Measurements from ENCODE around the gene SESN2. TPM values are rescaled to one million over a fixed set of nuclear protein-coding genes. Genes with fewer than 3 reads are reported as not detected.

SESN2 gene
- total RNA-seq, 1 experiment from 2014 or later = 8.2 TPM

DNA sequence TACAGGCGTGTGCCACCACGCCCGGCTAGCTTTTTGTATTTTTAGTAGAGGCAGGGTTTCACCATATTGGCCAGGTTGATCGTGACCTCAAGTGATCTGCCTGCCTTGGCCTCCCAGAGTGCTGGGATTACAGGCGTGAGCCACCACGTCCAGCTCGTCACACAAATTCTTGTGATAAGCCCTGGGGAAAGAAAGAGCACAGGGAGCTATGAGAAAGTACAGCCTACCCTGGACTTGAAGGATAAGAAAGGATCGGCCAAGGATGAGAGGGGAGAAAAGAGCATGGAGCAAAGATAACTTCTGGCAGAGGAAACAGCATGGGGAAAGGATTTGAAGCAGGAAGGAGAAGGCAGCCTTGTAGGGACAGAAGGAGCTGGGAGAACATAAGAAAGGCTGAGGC is 29.2 kb downstream of the SESN2 start:
- Histone ChIP-seq H3K4me3 (no peak overlapping the region), H3K27me3 (peaks cover 6% of the 10 kb centered on the region; the same call in 1 of the 2 replicates), H3K9me3 (replicated peaks) (no peaks in the 10 kb centered on the region), H3K27ac (no peak overlapping the region), H3K4me1 (peaks cover 6% of the 10 kb centered on the region), H3K36me3 (no peaks in the 10 kb centered on the region)
- no peak for DNase-seq

DNA sequence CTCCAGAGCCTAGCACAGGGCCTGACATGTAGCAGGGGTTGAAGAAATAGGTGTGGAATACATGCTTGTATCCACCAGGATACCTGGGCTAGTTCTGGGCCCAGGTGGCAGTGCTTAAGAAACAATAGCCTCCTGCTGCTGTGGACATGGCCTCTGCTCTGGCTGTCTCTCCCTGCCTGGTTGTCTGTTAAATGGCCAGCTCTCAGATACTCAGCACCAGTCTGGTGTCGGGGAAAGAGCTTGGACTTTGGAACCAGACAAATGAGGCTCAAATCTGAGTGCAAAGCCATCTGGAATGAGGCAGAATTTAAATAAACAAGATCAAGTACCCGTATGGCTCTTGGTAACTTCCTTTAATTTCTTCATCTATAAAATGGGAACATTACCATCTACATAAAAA is 31.5 kb downstream of the SESN2 start:
- peaks cover 6% of the 10 kb centered on the region for H3K4me1 ChIP-seq
- no peak for DNase-seq
- no peak overlapping the region for H3K27ac ChIP-seq
- no peaks in the 10 kb centered on the region for H3K9me3 ChIP-seq (replicated peaks)
- no peaks in the 10 kb centered on the region for H3K36me3 ChIP-seq
- peaks cover 6% of the 10 kb centered on the region; the same call in 1 of the 2 replicates for H3K27me3 ChIP-seq
- H3K4me3 ChIP-seq = no peak overlapping the region

DNA sequence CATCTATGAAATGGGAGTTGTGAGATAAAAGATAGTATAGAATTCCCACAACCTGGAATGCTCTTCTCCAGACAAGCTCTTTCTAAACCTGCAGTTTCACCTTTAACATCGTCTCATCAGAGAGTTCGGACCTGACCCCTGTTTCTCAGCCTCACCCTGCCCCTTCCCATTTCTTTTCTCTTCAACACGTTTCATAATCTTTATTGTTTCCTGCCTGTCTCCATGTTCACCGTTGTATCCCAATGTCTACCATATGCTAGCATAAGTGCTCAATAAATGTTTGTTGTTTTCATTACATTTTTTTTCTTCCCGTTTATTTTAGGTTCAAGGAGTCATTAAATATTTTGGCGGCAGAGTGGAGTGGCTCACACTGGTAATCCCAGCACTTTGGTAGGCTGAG is 32.4 kb downstream of the SESN2 start:
- peaks cover 15% of the 10 kb centered on the region for H3K4me1 ChIP-seq
- H3K4me3 ChIP-seq = no peak overlapping the region
- H3K27ac ChIP-seq = no peak overlapping the region

DNA sequence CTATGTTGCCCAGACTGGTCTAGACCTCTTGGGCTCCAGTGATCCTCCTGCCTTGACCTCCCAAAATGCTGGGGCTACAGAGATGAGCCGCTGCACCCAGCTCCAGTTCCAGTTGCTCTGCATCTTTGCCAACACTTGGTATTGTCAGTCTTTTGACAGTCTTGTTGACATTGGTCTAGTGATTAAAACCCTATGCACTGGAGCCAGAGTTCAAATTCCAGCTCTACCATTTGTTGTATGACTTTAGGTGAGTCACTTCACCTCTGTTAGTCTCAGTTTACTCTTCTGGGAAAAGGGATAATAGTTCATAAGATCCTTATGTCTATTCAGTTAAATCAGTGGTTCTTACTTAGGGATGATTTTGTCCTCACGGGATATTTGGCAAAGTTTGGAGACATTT is 36.6 kb downstream of the SESN2 start:
- no peak overlapping the region for H3K27ac ChIP-seq
- H3K4me3 ChIP-seq = no peak overlapping the region
- peaks cover 13% of the 10 kb centered on the region for H3K4me1 ChIP-seq
- H3K27me3 ChIP-seq = peaks cover 6% of the 10 kb centered on the region; the same call in 1 of the 2 replicates
- no peaks in the 10 kb centered on the region for H3K9me3 ChIP-seq (replicated peaks)
- H3K36me3 ChIP-seq = no peaks in the 10 kb centered on the region
- no peak for DNase-seq

More for the DNA sequence above, 32.4 kb downstream of the SESN2 start:
- Histone ChIP-seq H3K9me3 (replicated peaks) (no peaks in the 10 kb centered on the region), H3K27me3 (peaks cover 6% of the 10 kb centered on the region; the same call in 1 of the 2 replicates), H3K36me3 (no peaks in the 10 kb centered on the region)
- no peak for DNase-seq

DNA sequence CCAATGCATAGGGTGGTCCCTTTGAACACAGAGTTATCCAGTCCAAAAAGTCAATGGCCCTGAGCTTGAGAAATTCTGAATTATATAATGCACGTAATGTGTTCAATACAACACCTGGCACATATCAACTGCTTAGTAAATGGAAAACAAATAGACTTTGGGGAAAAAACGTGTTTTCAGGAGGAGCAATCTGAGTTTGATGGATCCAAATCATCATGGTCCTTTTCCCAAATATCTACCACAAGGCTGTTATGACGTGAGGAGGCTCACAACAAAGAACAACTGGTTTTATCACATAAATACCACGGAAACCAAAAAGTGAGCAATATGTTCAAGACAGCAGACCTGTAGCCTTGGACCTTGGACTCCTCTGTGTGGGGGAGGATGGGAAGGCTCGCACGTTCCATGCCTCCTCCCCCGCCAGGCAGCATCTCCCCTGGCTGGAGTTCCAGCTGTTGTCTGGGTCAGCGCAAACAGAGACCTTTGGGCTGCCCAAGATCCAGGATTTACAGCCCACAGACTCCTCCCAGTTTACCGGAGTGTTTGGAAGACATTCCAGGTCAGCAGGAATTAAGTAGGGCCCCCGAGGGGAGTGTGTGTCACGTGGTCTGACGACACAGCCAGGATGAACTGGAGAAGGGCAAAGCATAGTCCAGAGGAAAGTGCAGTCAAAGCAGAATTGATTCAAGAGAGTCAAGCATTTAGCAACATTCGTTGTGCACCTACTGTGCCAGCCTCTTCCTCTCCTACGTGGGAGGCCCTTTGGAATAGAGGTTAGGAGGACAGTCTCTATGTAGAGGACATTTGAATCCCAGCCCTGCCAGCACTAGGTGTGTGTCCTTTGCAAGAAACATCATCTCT is 37.3 kb downstream of the SESN2 start:
- no peaks in the 10 kb centered on the region for H3K9me3 ChIP-seq (replicated peaks)
- no peaks in the 10 kb centered on the region for H3K36me3 ChIP-seq
- H3K4me3 ChIP-seq = peak overlapping the region; percentile 38
- peak; percentile 84 to 87 for DNase-seq
- peaks cover 6% of the 10 kb centered on the region; the same call in 1 of the 2 replicates for H3K27me3 ChIP-seq
- H3K27ac ChIP-seq = peak overlapping the region; percentile 4; the same call in 1 of the 2 replicates
- H3K4me1 ChIP-seq = peaks cover 13% of the 10 kb centered on the region

DNA sequence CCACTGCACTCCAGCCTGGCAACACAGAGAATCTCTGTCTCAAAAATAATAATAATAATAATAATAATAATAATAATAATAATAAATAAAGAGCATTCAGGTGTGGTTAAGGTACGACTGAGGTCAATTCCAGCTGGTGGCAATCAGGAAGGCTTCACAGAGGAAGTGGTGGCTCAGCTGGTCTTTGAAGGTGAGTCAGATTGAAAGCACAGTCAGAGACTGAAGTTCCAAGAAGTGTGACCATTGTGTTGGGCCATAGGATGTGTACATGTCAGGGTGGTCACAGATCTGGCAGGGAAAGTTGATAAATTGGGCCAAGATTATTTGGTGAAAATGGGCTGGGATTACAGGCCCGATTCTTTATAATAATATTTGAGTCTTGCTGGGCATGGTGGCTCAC is 38.5 kb downstream of the SESN2 start:
- H3K4me1 ChIP-seq = peaks cover 13% of the 10 kb centered on the region
- no peak overlapping the region for H3K27ac ChIP-seq
- peaks cover 5% of the 10 kb centered on the region; the same call in 1 of the 2 replicates for H3K27me3 ChIP-seq
- no peak overlapping the region for H3K4me3 ChIP-seq
- H3K9me3 ChIP-seq (replicated peaks) = no peaks in the 10 kb centered on the region
- DNase-seq = no peak
- H3K36me3 ChIP-seq = no peaks in the 10 kb centered on the region

DNA sequence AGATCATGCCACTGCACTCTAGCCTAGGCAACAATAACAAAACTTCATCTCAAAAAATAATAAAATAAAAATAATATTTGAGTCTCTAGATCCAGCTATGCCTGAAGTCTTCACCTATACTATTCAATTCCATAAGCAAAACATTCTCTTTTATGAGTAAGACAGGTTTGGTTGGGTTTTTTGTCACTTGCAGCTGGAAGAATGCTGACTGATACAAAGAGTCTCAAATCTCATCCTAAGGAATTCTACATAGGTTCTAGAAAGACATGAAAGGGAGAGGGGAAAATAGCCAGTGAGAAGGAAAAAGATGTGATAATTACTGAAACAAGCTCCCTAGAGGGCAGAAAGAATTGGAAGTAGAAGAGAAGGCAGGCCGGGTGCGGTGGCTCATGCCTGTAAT is 39.1 kb downstream of the SESN2 start:
- H3K27me3 ChIP-seq = 0 out of 2 replicates have a peak, but pooled peaks cover 5% of the 10 kb centered on the region
- no peak overlapping the region for H3K4me3 ChIP-seq
- H3K36me3 ChIP-seq = no peaks in the 10 kb centered on the region
- peaks cover 13% of the 10 kb centered on the region for H3K4me1 ChIP-seq
- H3K9me3 ChIP-seq (replicated peaks) = no peaks in the 10 kb centered on the region
- no peak for DNase-seq
- H3K27ac ChIP-seq = no peak overlapping the region

DNA sequence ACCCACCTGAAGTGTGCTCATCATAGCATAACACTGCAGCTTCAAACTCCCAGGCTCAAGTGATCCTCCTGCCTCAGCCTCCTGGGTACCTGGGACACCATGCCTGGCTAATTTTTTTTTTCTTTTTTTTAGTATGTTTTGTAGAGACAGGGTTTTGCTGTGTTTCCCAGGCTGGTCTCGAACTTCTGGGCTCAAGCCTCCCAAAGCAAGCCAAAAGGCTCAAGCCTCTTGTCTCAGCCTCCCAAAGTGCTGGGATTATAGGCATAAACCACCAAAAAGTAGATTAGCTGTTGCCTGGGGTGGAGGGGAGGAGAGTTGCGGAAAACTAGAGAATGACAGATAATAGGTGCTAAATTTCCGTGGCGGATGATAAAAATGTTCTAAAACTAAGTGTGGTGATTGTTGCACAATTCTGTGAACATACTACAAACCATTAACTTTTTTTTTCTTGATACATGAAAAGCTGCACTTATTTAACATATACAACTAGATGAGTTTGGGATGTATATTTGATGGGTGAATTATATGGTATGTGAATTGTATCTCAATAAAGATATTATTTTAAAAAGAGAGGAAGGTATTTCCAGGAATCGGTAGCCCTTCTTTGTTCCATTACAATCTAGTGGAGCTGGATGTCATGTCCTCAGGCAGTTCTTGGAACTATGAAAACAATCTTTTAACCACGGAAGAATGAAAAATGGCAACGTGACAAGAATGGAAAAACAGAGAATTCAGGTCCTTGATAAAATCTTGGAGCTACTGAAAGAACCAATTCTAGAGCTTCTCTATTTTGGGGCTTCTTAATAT is 42.3 kb downstream of the SESN2 start:
- H3K27me3 ChIP-seq = peaks cover 10% of the 10 kb centered on the region; the same call in 1 of the 2 replicates

DNA sequence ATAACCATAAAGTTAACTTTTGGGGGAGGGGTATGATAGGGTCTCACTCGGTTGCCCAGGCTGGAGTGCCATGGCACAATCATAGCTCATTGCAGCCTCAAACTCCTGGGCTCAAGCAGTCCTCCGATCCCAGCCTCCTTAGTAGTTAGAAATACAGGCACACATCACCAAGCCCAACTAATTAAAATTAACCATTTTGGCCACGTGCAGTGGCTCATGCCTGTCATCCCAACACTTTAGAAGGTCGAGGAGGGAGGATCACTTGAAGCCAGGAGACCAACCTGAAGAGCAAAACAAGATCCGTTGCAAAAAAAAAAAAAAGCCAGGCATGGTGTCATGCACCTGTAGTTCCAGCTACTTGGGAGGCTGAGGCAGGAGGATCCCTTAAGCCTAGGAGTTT is 42.9 kb downstream of the SESN2 start:
- no peaks in the 10 kb centered on the region for H3K9me3 ChIP-seq (replicated peaks)
- no peak overlapping the region for H3K27ac ChIP-seq
- H3K4me3 ChIP-seq = no peak overlapping the region
- peaks cover 10% of the 10 kb centered on the region; the same call in 1 of the 2 replicates for H3K27me3 ChIP-seq
- H3K36me3 ChIP-seq = no peaks in the 10 kb centered on the region
- no peak for DNase-seq
- 0 out of 2 replicates have a peak, but pooled peaks cover under 1% of the 10 kb centered on the region for H3K4me1 ChIP-seq

More for the DNA sequence above, 42.3 kb downstream of the SESN2 start:
- Histone ChIP-seq H3K4me1 (peaks cover 6% of the 10 kb centered on the region), H3K27ac (no peak overlapping the region), H3K4me3 (no peak overlapping the region), H3K36me3 (no peaks in the 10 kb centered on the region), H3K9me3 (replicated peaks) (no peaks in the 10 kb centered on the region)
- DNase-seq = peak in 1 of 2 experiments; percentile 21

DNA sequence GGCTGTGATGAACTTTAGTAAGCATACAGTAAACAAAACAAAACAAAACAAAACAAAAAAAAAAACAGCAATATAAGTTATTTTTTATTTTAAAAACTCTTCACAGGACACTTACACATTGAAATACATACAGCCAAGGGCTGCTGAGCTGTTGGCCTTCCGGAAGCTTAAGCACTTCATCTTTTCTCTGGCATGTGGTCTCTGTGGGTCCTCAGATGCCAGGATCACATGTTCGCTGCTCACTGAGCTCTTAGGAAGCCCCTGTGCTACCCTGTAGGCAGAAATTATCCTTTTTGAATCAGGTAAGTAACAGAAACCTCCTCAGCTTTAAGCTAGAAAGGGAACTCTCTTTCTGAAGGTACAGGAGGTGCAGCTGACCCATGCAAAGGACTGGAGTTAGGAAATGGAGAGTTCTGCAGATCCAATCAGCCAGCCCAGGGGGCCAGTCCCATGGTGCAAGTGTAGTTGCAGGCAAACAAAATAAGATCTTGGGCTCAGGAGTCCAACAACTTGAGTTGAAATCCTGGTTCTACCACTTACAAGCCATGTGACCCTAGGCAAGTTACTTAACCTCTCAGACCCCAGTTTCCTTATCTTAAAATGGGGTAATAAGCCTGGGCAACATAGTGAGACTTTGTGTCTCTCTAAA is 47.1 kb downstream of the SESN2 start:
- peaks cover 10% of the 10 kb centered on the region; the same call in 1 of the 2 replicates for H3K27me3 ChIP-seq
- H3K36me3 ChIP-seq = no peaks in the 10 kb centered on the region
- H3K4me1 ChIP-seq = no peaks in the 10 kb centered on the region
- H3K27ac ChIP-seq = no peak overlapping the region
- no peaks in the 10 kb centered on the region; the same call in 1 of the 2 replicates for H3K9me3 ChIP-seq (replicated peaks)
- no peak for DNase-seq
- H3K4me3 ChIP-seq = no peak overlapping the region

DNA sequence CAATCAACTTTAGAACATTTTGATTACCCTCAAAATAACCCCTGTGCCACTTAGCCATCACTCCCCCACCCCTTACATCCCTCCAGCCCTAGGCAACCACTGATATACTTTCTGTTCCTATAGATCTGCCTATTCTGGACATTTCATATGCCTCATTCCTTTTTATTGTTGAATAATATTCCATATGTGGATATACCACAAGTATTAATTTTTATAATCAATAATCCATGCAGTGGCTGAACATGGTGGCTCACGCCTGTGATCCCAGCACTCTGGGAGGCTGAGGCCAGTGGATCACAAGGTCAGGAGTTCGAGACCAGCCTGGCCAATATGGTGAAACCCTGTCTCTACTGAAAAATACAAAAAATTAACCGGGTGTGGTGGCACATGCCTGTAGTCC is 49.4 kb downstream of the SESN2 start:
- Histone ChIP-seq H3K27ac (no peak overlapping the region), H3K36me3 (no peaks in the 10 kb centered on the region), H3K4me1 (no peaks in the 10 kb centered on the region), H3K4me3 (no peak overlapping the region), H3K9me3 (replicated peaks) (no peaks in the 10 kb centered on the region; the same call in 1 of the 2 replicates), H3K27me3 (peaks cover 4% of the 10 kb centered on the region; the same call in 1 of the 2 replicates)
- DNase-seq = no peak

DNA sequence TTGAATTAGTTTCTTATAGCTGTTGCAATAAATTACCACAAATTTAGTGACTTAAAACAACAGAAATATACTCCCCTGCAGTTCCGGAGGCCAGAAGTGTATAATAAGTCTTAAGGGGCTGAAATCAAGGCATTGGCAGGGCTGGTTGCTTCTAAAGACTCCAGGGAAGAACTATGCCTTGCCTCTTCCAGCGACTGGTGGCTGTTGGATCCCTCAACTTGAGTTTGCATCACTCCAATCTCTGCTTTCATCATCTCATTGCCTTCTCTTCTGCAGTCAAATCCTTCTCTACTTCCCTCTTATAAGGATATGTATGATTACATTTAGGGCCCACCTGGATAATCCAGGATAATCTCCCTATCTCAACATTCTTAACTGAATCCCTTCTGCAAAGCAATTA is 50.4 kb downstream of the SESN2 start:
- no peak for DNase-seq
- Histone ChIP-seq H3K27ac (no peak overlapping the region), H3K4me3 (no peak overlapping the region), H3K4me1 (no peaks in the 10 kb centered on the region), H3K9me3 (replicated peaks) (no peaks in the 10 kb centered on the region; the same call in 1 of the 2 replicates), H3K36me3 (no peaks in the 10 kb centered on the region), H3K27me3 (no peaks in the 10 kb centered on the region)

DNA sequence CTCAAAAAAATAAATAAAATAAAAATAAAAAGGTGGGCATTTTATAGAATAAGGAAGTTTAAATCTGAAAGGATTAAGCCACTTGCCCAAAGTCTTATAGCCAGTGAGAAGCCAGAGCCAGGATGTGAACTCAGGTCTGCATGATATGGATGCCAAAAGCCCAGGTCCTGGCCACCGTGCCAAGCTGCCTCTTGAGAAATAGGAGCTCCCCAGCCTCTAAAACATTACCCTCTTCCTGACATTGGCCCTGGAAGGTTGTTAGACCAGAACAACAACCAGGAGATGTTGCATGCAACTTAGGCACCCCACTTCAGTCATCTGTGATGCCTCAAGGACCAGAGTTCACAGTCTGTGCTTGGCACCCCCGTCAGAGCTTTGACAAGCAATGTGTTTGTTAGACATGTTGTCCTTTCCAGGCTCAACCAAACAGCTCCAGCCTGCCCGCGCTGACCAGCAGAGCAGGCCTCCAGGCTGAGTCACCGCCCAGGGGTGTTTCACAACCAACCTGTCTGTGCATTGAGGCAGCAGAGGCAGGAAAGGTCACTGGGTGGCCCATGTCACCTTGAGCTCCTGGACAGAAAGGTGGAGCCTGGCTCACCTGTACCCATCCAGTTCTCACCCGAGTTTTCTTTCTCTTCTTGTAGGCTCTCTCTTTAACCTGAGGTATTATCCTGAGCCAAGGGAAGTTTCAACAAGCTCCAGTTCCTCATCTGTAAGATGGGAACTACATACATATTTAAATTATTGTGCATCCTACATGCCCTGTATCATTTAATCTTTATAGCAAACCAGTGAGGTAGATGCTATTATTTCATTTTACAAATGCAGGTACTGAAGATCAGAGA is 54.6 kb downstream of the SESN2 start:
- DNase-seq = no peak
- Histone ChIP-seq H3K4me1 (no peaks in the 10 kb centered on the region), H3K27ac (no peak overlapping the region), H3K4me3 (no peak overlapping the region), H3K36me3 (no peaks in the 10 kb centered on the region), H3K9me3 (replicated peaks) (no peaks in the 10 kb centered on the region), H3K27me3 (0 out of 2 replicates have a peak, but pooled peaks cover 3% of the 10 kb centered on the region)

DNA sequence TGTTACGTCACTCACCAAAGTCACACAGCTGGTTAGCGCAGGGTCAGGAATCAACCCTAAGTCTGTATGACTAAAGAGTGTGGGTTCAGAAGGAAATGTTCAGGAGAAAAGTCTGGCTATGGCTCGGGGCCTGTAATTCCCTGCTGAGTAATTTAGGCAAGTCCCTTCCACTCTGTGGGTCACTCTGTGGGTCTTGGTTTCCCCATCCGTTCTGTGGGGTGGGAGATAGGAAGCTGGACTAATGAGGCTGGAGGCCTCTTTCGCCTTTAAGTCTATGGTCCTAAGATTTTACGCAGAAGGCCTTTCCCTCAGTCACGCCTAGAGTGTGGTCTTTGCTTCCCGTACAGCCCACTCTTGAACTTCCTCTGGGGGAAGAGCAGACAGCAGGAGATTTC is 55.2 kb downstream of the SESN2 start:
- no peak overlapping the region for H3K4me3 ChIP-seq
- no peaks in the 10 kb centered on the region for H3K4me1 ChIP-seq
- H3K9me3 ChIP-seq (replicated peaks) = no peaks in the 10 kb centered on the region
- H3K36me3 ChIP-seq = no peaks in the 10 kb centered on the region
- no peak overlapping the region for H3K27ac ChIP-seq
- DNase-seq = no peak
- 0 out of 2 replicates have a peak, but pooled peaks cover 3% of the 10 kb centered on the region for H3K27me3 ChIP-seq

Measured in SJCRH30 (cell line).